ENCODE results near the gene ATP5F1E.

GRCh38 chr20:58976061-58976730, 55.9 kb downstream of the ATP5F1E start:
- TF ChIP-seq CTCF (conservative IDR thresholded peaks at IDR 0.05): no peak
- no peak for TF ChIP-seq EZH2 (IDR thresholded peaks at IDR 0.05; ENCODE audit: low read depth)

Data from PC-9 (cell line).